Neuronal stem cell (in vitro differentiated cells): ENCODE results near the gene GLRX.

Experiments used
- DNase-seq: peaks from one replicate; pipeline ENCODE4 v3.0.0-alpha.2; 2013; ENCODE audit warnings: low spot score
- H2AFZ ChIP-seq: one replicate; pipeline ENCODE4 v1.6.1; 2013; ENCODE audit warnings: mild to moderate bottlenecking, low read length, inconsistent platforms
- H2AK5ac ChIP-seq: 2 replicates; pipeline ENCODE4 v1.6.1; 2013; ENCODE audit warnings: low read depth, mild to moderate bottlenecking, inconsistent platforms, low read length, moderate library complexity, mixed read lengths
- H2BK120ac ChIP-seq: 2 replicates; pipeline ENCODE4 v1.6.1; 2013; ENCODE audit warnings: low read depth, mild to moderate bottlenecking, inconsistent platforms, low read length, moderate library complexity, mixed read lengths
- H2BK12ac ChIP-seq: one replicate; pipeline ENCODE4 v1.6.1; 2013; ENCODE audit warnings: low read length, inconsistent platforms
- H2BK15ac ChIP-seq: 2 replicates; pipeline ENCODE4 v1.6.1; 2013; ENCODE audit warnings: mild to moderate bottlenecking, low read length, inconsistent platforms, mixed read lengths
- H2BK5ac ChIP-seq: one replicate; pipeline ENCODE4 v1.6.1; 2013; ENCODE audit warnings: inconsistent platforms, mild to moderate bottlenecking, low read length, moderate library complexity
- H3K14ac ChIP-seq: one replicate; pipeline ENCODE4 v1.6.1; 2013; ENCODE audit warnings: low read length, inconsistent platforms
- H3K18ac ChIP-seq: 2 replicates; pipeline ENCODE4 v1.6.1; 2013; ENCODE audit warnings: low read length, inconsistent platforms
- H3K23ac ChIP-seq: 2 replicates; pipeline ENCODE4 v1.6.1; 2013; ENCODE audit warnings: low read depth, mild to moderate bottlenecking, mixed read lengths, low read length, inconsistent platforms; ENCODE audit not compliant: poor library complexity
- H3K27ac ChIP-seq: replicated peaks from 3 replicates; pipeline ENCODE4 v1.5.1; 2013; ENCODE audit warnings: low read length, inconsistent platforms
- H3K27me3 ChIP-seq, 3 experiments: 2 replicates each; pipeline ENCODE4 v1.6.1; 2013; ENCODE audit warnings: low read length in 3 of 3, mild to moderate bottlenecking in 2 of 3, inconsistent platforms in 1 of 3, low read depth in 1 of 3, mixed read lengths in 1 of 3, moderate library complexity in 1 of 3; ENCODE audit not compliant: control insufficient read depth in 3 of 3, insufficient read depth in 3 of 3
- H3K36me3 ChIP-seq, 2 donors: replicated peaks in 1 of 2; 2 replicates each; pipeline ENCODE4 v1.6.1; 2013; ENCODE audit warnings: low read length in 2 of 2; ENCODE audit not compliant: control insufficient read depth in 2 of 2, insufficient read depth in 2 of 2
- H3K4ac ChIP-seq: 2 replicates; pipeline ENCODE4 v1.6.1; 2013; ENCODE audit warnings: inconsistent platforms, mild to moderate bottlenecking, low read length, moderate library complexity
- H3K4me1 ChIP-seq, 2 donors: 1 replicate in 1 of 2; 2 replicates in 1 of 2; pipeline ENCODE4 v1.6.1; 2013; ENCODE audit warnings: low read length in 2 of 2, low read depth in 1 of 2; ENCODE audit not compliant: control insufficient read depth in 2 of 2, insufficient read depth in 1 of 2
- H3K4me2 ChIP-seq: one replicate; pipeline ENCODE4 v1.6.1; 2013; ENCODE audit warnings: mild to moderate bottlenecking, low read length, inconsistent platforms; ENCODE audit not compliant: insufficient read depth, poor library complexity, severe bottlenecking
- H3K4me3 ChIP-seq, 2 donors: 2 replicates each; pipeline ENCODE4 v1.5.1; 2013; ENCODE audit warnings: low read length in 2 of 2, mild to moderate bottlenecking in 2 of 2, inconsistent platforms in 1 of 2, moderate library complexity in 1 of 2
- H3K79me1 ChIP-seq: one replicate; pipeline ENCODE4 v1.6.1; 2013; ENCODE audit warnings: low read depth, mild to moderate bottlenecking, inconsistent platforms, low read length, moderate library complexity
- H3K9ac ChIP-seq: one replicate; pipeline ENCODE4 v1.6.1; 2013; ENCODE audit warnings: mild to moderate bottlenecking, low read depth, low read length, inconsistent platforms; ENCODE audit not compliant: poor library complexity
- H3K9me3 ChIP-seq, 2 donors: replicated peaks in 1 of 2; 2 replicates each; pipeline versions ENCODE3 to v1.6.1; 2013; ENCODE audit warnings: low read length in 2 of 2, mild to moderate bottlenecking in 2 of 2, inconsistent platforms in 1 of 2, low read depth in 1 of 2, mixed read lengths in 1 of 2, moderate library complexity in 1 of 2; ENCODE audit not compliant: control insufficient read depth in 2 of 2, insufficient read depth in 1 of 2
- H4K8ac ChIP-seq: one replicate; pipeline ENCODE4 v1.6.1; 2013; ENCODE audit warnings: low read depth, mild to moderate bottlenecking, inconsistent platforms, low read length, moderate library complexity
- H4K91ac ChIP-seq: one replicate; pipeline ENCODE4 v1.6.1; 2013; ENCODE audit warnings: low read length, low read depth, mild to moderate bottlenecking, inconsistent platforms; ENCODE audit not compliant: poor library complexity
- WGBS, 2 donors: extraction: QIAGEN DNeasy Blood & Tissue Kit; methylation state at CpG; one replicate each; pipeline ENCODE4 v1.1.7; 2013; ENCODE audit warnings: missing lambda C conversion rate in 2 of 2, mixed read lengths in 1 of 2; ENCODE audit not compliant: insufficient read length in 2 of 2, insufficient replicate concordance in 1 of 2; ENCODE audit errors: extremely low coverage in 2 of 2; 5-methylcytosine and 5-hydroxymethylcytosine counted together

The GLRX gene

GRCh38 chr5:95794070-95794516 lies 28.4 kb downstream of the GLRX start:
- Histone ChIP-seq H2BK15ac (no peak overlapping the region), H4K8ac (no peak overlapping the region), H3K27me3 (no peaks in the 10 kb centered on the region), H3K9ac (no peak overlapping the region), H3K4me2 (no peak overlapping the region), H3K27ac (no peak overlapping the region), H2AFZ (no peak overlapping the region), H2BK12ac (no peak overlapping the region), H2BK120ac (no peak overlapping the region), H3K9me3 (no peaks in the 10 kb centered on the region), H3K4ac (no peak overlapping the region), H2AK5ac (no peak overlapping the region), H3K14ac (no peak overlapping the region), H2BK5ac (no peak overlapping the region), H3K4me1 (no peaks in the 10 kb centered on the region), H3K79me1 (no peaks in the 10 kb centered on the region), H4K91ac (no peak overlapping the region), H3K36me3 (peaks cover 0 to 87% of the 10 kb centered on the region in 2 donors), H3K23ac (no peak overlapping the region), H3K4me3 (no peak overlapping the region), H3K18ac (peak overlapping the region; percentile 41)
- DNase-seq, result no peak
- WGBS, 2 donors, result no CpG with 5 or more reads among the region's 3 CpGs

DNA sequence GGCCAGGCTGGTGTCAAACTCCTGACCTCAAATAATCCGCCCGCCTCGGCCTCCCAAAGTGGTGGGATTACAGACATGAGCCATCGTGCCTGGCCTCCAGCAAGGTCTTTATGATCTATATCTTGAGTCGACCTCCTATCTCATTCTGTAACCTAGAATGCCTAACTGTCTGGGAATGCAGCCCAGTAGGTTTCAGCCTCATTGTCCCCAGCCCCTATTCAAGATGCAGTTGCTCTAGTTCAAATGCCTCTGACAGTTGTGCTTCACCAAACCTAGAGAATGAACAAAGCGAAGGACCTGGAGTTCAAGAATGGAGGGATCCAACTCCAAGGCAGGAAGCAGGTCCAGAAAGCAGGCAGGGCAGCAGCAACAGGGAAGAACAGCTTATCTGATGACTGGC lies 30.8 kb downstream of the GLRX start:
- Histone ChIP-seq H3K23ac (no peak overlapping the region), H3K4me1 (no peaks in the 10 kb centered on the region), H2BK5ac (no peak overlapping the region), H3K4me3 (no peak overlapping the region), H2BK12ac (no peak overlapping the region), H2BK15ac (no peak overlapping the region), H3K18ac (no peak overlapping the region), H3K9ac (no peak overlapping the region), H2AK5ac (no peak overlapping the region), H3K36me3 (peaks cover 0 to 98% of the 10 kb centered on the region in 2 donors), H3K9me3 (no peaks in the 10 kb centered on the region), H3K4ac (no peak overlapping the region), H4K91ac (no peak overlapping the region), H2BK120ac (no peak overlapping the region), H3K79me1 (no peaks in the 10 kb centered on the region), H3K4me2 (no peak overlapping the region), H4K8ac (no peak overlapping the region), H3K27me3 (no peaks in the 10 kb centered on the region), H3K14ac (no peak overlapping the region), H2AFZ (no peak overlapping the region), H3K27ac (no peak overlapping the region)
- no CpG with 5 or more reads among the region's 6 CpGs for WGBS, 2 donors
- no peak for DNase-seq

DNA sequence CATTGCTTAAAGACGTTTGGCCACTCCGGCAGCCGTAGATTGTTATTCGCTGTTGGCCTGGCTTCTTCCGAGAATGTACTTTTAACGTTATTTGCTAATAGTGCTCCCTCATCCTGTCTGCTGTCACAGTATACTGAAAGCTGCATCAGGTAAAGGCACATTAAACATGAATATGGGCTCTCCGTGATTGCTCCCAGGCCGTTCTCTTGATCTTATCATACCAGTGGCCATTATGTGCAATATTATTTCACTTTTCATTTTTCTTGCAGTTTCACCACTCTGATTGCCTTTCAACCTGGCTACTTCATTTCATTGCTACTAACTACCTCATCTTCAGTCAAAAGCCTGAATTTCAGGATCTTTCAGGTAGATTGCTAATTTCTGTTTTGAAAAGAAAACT lies 34.0 kb downstream of the GLRX start:
- Histone ChIP-seq H4K8ac (no peak overlapping the region), H3K9ac (no peak overlapping the region), H3K4me2 (no peak overlapping the region), H3K9me3 (no peaks in the 10 kb centered on the region), H3K4me3 (no peak overlapping the region), H3K4me1 (no peaks in the 10 kb centered on the region), H4K91ac (no peak overlapping the region), H2BK120ac (no peak overlapping the region), H3K23ac (no peak overlapping the region), H2BK12ac (no peak overlapping the region), H3K79me1 (no peaks in the 10 kb centered on the region), H2AK5ac (no peak overlapping the region), H3K18ac (no peak overlapping the region), H3K4ac (no peak overlapping the region), H2AFZ (no peak overlapping the region), H3K14ac (no peak overlapping the region), H3K27me3 (no peaks in the 10 kb centered on the region), H2BK15ac (no peak overlapping the region), H2BK5ac (no peak overlapping the region), H3K27ac (no peak overlapping the region), H3K36me3 (peaks cover 0 to 98% of the 10 kb centered on the region in 2 donors)
- no CpG with 5 or more reads among the region's 8 CpGs for WGBS, 2 donors
- DNase-seq, result no peak

DNA sequence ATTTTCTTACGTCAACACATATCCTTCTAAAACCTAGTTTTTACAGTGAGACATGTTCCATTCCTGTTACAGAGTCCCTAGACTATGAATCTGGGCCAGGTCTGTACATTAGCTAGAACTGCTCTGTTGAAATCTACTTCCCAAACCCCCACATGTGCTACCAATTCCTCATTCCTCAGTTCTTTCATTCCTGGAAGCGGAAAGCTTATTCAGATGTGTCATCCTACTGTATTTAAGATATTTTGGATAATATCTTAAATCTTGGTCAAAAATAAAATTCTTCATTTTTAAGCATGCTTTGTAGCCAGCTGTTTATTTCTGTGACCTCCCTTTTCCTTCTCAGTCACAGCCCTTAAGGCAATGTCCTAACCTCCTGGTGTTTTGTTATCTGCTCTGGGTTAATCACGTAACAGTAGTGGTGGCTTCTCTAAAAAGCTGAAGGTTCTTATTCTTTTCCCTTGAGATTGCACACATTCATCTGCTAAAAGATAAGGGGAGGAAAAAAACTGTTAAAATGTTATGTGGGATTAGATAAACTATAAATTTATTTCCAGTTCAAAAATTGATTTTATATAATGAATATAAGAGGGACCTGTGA lies 35.6 kb downstream of the GLRX start:
- no peak overlapping the region for H3K27ac ChIP-seq
- no peak overlapping the region for H3K4ac ChIP-seq
- no CpG with 5 or more reads among the region's 3 CpGs for WGBS, 2 donors
- no peaks in the 10 kb centered on the region for H3K9me3 ChIP-seq
- H2BK120ac ChIP-seq, result no peak overlapping the region
- no peak for DNase-seq
- H3K18ac ChIP-seq, result no peak overlapping the region
- no peak overlapping the region for H3K23ac ChIP-seq
- no peak overlapping the region for H3K4me3 ChIP-seq
- no peak overlapping the region for H4K8ac ChIP-seq
- H3K9ac ChIP-seq, result no peak overlapping the region
- H3K14ac ChIP-seq, result no peak overlapping the region
- no peaks in the 10 kb centered on the region for H3K4me1 ChIP-seq
- H3K4me2 ChIP-seq, result no peak overlapping the region
- H2AK5ac ChIP-seq, result no peak overlapping the region
- no peak overlapping the region for H2BK12ac ChIP-seq
- H3K27me3 ChIP-seq, result no peaks in the 10 kb centered on the region
- H2AFZ ChIP-seq, result no peak overlapping the region
- no peak overlapping the region for H4K91ac ChIP-seq
- peaks cover 0 to 93% of the 10 kb centered on the region in 2 donors for H3K36me3 ChIP-seq
- H2BK15ac ChIP-seq, result no peak overlapping the region
- no peaks in the 10 kb centered on the region for H3K79me1 ChIP-seq
- H2BK5ac ChIP-seq, result no peak overlapping the region
